GM18519 (cell line): ENCODE data around the gene MCCC2.
"Not testable (repeated sequence)": the region's sequence is repeated elsewhere in the genome, so short reads cannot be mapped to it uniquely, and the experiment has no call there.

Experiments
- ATAC-seq: cut with Tn5 transposase; IDR thresholded peaks from one replicate; pipeline ENCODE4 v1.9.1; 2021; ENCODE audit warnings: mild to moderate bottlenecking, moderate library complexity; ENCODE audit not compliant: unreplicated experiment, low FRiP score

Gene MCCC2

DNA sequence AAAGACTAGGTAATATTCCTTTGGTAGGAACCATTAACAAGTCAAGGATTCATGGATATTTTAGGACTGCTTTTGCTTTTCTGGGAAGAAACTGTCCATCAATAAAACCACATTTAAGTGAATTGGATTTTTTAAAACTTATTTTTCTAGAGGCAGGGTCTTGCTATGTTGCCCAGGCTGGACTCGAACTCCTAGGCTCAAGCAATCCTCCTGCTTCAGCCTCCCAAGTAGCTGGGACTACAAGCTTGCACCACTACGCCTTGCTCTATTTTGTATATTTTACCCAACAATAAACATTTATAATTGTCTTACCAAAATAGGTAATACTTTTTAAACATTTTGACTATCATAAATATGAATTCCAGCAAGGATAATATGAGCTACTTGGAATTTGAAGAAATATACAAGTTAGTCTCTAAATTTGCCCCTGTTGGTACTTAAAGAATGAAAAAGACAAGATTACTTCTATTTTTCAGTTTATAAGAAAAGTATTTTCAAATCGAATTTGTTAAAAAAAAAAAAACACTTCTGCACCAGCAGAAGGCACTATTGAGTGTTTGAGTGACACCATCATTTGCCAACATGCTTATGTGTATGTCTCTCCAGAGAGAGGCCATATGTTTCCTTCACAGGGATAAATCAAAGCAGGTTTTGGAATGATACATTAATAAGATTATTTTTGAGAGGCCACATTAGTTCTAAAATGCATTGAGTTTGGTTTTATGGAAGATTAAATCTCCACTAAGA is 71.9 kb downstream of the MCCC2 start:
- ATAC-seq: no peak

- ATAC-seq: no peak
Observed at GRCh38 chr5:71662381-71662780, 75.2 kb downstream of the MCCC2 start.

DNA sequence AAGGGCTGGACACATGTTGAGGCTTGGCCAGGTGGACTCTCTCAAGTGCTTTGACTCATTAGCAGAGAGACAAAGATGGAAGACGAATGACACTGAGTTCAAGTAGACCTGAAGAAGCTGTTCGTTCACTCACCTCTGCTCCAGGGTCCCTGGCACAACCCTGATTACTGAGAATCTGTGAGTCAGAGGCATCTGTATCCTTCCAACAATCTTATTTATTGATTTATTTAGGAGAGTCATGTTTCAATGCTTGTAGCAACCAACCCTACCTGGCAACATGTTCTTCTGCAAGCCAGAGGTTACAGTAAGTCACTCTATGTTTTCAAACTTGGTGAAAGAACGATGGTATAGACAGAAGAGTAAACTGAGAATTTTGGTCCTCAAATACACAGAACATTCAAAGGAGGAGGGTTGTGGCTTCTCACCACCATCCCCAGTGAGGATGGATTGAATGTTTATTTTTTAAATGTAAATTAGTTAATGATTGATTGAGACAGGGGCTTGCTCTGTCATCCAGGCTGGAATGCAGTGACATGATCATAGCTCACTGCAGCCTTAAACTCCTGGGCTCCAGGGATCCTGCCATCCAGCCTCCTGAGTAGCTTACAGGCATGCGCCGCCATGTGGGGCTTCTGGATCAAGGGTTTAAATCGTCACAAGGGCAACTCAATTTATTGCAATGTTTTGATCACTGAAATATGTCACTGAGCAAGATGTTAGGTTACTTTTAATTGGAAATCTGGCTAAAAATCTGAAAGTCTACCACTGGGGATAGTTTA is 76.2 kb downstream of the MCCC2 start:
- ATAC-seq: no peak

- not testable (repeated sequence) for ATAC-seq
Observed at GRCh38 chr5:71664615-71665014, 77.5 kb downstream of the MCCC2 start.

DNA sequence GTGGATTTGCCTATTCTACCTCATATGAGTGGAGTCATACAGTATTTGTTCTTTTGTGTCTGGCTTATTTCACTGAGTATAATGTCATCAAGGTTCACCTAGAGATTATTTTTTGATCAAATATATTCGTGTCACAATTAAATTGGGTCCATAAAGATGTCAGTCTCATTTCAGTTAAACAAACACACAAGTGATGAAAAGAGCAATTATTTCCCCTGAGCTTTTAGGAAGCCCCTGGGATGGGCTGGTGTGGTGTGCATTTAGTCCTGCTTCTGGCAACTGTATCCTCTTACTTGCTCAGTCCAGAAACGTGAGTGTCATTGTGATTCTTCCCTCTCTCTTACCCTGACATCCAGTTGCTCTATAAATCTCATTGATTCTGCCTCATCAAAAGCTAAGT is 79.2 kb downstream of the MCCC2 start:
- ATAC-seq: no peak

DNA sequence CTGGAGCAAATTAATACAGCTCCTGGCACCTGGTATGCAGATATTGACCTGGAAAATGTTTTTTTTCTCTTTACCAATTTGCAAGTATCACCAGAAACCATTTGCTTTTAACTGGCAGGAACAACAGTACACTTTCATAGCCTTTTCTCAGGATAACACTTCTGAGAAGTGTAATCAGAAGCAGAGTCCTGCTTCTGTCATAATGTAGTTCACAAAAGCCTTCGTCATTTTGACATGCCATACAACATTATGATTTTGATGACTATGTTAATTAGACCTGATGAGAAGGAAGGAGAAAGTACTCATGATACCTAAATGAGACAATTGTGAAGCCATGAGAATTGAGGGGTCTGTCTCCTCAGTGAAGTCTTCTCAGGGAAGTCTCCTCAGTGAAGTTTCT is 90.8 kb downstream of the MCCC2 start:
- no peak for ATAC-seq

- ATAC-seq: no peak
Observed at GRCh38 chr5:71679714-71680113, 92.6 kb downstream of the MCCC2 start.

- no peak for ATAC-seq
Observed at GRCh38 chr5:71680510-71680909, 93.4 kb downstream of the MCCC2 start.

GRCh38 chr5:71681296-71681695 is 94.2 kb downstream of the MCCC2 start:
- no peak for ATAC-seq

DNA sequence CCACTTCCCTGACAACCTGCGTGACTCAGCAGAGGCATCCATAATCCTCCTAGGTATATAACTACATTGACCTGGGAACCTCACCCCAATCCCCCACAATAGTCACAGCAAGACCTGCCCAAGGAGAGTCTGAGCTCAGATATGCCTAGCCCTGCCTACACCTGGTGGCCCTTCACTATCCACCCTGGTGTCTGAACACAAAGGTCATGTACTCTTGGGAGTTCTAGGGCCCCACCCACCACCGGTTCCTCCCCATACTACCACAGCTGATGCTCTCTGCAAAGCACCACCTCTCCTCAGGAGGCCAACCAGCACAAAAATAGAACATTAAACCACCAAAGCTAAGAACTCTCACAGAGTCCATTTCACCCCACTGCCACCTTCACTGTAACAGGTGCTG is 97.2 kb downstream of the MCCC2 start:
- no peak for ATAC-seq

- no peak for ATAC-seq
Observed at GRCh38 chr5:71693828-71694427, 106.8 kb downstream of the MCCC2 start.

DNA sequence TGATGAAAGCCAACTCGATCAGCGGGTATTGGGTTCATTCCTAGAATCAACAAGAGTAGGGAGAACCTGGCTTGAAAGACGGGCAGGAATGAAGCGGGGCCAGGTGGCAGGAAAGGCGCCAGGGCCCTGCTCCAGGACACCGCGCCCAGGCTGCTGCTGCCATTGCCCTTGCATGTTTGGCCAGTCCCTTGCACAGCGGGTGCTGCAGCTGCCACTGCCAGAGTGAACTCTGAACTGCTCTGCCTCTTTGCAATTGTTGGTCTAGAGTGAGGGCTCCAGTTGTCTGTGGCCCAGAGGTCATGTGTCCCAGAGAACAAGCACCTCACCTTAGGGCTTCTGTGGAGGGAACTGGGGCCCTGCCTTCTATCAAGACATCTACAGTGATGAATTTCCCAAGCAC is 107.9 kb downstream of the MCCC2 start:
- ATAC-seq: no peak

DNA sequence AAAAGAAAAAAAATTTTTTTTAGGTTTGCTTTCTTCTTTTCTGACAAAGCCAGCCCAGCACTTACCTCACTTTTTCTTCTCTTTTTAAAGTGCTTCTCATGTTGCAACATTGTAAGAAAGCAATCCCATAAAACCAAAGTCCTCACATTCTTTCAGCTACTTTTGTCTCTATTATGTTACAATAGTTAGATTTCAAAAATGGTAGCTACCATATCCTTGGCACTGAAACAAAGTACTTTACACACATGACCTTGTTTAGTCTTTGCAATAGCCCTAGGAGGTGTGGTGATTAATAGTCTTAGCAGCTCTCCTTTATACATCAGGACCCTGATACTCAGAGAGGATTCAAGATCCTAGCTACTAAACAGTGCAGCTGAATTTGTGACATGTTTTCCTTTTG is 108.5 kb downstream of the MCCC2 start:
- no peak for ATAC-seq

- ATAC-seq: no peak
Observed at GRCh38 chr5:71697967-71698366, 110.8 kb downstream of the MCCC2 start.

- no peak for ATAC-seq
Observed at GRCh38 chr5:71699233-71699632, 112.1 kb downstream of the MCCC2 start.

DNA sequence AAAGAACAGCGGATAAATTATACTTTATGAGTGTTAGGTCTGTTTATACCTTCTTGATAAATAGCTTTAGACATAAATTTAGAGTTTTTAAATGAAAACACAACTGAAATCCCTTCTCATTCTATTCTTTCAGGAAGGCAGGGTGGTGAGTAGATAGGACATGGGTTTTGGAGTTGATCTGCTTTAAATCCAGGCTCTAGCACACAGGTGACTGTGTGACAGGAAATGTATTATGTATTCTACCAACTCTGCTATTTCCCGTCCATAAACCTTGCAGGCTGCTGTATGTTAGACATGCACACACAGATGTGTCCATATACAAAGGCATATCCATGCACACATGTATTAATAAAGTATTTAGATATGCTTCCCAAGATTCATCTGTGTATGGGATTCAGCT is 112.6 kb downstream of the MCCC2 start:
- ATAC-seq: no peak

- no peak for ATAC-seq
Observed at GRCh38 chr5:71700803-71701202, 113.7 kb downstream of the MCCC2 start.

GRCh38 chr5:71701407-71701806 is 114.3 kb downstream of the MCCC2 start:
- ATAC-seq: no peak

- ATAC-seq: no peak
Observed at GRCh38 chr5:71703941-71704340, 116.8 kb downstream of the MCCC2 start.

- no peak for ATAC-seq
Observed at GRCh38 chr5:71705421-71705820, 118.3 kb downstream of the MCCC2 start.

- ATAC-seq: no peak
Observed at GRCh38 chr5:71706906-71707305, 119.8 kb downstream of the MCCC2 start.
